ENCODE results near the gene INVS.
"Not testable (repeated sequence)": the region's sequence is repeated elsewhere in the genome, so short reads cannot be mapped to it uniquely, and the experiment has no call there.

Gene INVS

DNA sequence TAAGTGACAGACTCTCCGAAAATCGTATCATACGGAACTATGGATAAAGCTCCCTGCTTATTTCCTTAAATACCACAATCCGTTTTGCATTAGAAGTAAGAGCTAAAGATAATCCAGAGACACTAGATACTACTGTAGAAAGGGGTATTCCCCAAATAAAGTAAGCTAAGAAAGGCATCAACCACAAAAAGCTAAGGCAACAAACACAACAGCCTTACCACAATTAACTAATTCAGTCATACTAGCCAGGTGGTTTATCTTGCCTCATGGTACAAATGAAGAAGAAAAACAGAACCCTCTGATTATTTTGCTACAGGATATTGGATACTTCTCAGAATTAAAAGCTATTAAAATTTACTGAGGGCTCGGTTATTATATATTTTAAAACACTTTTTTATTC lies 14.3 kb upstream of the INVS start:
- DNase-seq = no peak

DNA sequence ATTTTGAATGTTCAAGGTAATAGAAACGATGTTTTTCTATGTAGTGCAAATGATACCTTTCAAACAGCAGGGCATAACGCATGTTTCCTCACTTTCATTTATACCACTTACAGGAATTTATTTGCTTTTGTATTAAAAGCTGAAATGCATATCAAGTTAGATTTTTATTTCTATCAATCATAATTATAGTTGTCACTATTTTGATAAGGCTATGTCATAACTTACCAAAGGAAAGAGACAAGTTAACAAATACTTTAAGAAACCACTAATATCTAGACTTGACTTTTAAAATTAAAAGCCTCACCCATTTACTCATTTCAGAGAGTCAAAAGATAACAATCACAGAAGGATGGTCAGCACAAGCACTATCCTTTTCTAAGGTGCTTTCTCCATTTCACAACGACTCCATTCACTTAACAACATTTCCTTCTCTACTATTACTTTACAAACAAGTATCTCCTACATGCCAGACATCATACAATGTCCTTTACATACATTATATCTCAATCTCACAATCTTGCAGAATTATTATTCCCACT lies 12.9 kb upstream of the INVS start:
- DNase-seq = no peak

DNA sequence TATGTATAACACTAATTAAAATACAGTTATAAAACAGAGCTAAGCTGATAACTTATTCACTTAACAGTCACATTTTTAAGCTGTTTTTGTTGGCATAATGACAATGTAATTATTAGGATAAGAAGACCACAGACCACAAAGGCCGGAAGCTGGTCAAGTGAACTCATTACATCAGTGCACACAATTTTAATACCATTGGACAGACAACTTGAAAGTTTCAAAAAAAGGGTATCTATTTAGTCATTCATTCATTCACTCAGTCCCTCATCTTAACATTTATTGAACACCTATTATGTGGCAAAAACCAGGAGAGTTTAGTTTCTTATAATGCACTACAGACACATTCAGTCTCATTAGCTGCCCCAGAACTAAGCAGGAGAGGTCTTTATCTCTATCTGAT lies 11.8 kb upstream of the INVS start:
- no peak for DNase-seq

DNA sequence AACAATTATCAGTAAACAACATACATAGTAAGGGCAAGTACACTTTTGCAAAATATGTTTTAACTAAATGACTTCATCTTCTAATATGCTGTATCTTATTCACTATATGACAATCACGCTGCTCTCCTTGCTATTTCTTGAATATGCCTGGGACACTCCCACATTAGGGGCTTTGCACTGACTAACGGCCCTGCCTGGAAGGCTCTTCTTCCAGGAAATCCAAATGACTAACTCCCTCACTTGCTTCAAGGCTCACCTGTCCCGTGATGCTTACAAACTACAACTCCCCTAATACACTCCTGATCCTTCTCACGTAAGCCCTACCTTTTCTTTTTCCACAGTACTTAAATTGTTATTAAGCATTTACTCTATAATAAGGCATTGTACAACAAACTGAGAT lies 10.8 kb upstream of the INVS start:
- no peak for DNase-seq

DNA sequence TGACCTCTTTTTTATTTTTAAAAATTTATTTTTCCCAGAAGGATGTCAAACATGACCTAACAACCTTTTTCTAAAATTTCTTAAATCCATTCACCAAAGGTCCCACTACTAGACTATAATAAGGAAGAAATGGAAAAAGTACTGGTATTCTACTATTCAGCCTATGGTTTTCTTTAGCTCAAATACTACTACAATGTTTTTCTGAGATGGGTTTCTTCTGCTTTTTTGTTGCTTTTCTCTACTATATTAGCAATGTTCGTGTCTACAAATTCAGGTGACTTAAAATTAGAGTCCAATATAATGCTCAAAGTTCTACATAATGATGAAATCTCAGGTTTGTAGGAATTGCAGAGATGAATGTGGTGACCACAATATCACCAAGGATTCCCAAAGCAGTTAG lies 8.2 kb upstream of the INVS start:
- DNase-seq = no peak

DNA sequence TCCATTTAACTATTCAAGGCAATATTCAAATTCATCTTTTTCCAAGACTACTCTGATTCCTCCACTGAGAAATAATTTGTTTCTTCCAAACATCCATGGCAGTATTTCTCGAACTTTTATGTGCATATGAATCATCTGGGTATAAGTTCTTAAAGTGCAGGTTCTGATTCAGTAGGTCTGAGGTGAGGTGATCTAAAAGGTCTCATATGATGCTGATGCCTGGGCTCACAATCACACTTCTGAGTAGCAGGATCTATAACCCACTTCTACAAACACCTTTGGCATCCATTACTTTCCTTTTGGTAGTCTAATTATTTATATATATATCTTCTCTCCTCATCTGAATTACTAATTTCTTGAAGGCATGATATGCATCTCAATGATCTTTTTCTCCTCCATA lies 7.4 kb upstream of the INVS start:
- DNase-seq = no peak

DNA sequence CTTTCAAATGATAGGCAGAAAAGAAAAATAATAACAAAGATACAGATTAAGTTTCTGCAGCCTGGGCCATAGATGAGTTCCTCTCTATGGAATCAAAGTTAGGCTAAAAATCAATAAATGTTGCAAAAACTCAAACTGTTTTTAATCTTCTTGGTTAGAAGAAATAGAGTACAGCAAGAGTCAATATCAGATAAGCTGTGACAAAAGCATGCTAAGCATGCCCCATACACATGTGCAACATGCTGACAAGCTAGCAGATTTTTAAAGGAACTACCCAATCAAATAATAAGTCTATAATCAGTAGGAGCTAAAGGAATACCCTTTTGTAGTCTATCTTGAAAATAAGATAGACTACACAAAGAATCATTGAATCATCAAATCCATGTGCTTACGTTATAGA lies 7.0 kb upstream of the INVS start:
- no peak for DNase-seq

DNA sequence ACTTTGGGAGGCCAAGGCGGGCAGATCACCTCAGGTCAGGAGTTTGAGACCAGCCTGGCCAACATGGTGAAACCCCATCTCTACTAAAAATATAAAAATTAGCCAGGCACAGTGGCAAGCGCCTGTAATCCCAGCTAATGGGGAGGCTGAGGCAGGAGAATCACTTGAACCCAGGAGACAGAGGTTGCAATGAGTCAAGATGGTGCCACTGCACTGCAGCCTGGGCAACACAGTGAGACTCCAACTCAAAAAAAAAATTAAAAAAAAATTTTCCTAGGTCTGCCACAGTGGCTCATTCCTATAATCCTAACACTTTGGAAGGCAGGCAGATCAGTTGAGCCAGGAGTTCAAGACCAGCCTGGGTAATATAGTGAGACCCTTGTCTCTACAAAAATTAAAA lies 4.6 kb upstream of the INVS start:
- DNase-seq = not testable (repeated sequence)

DNA sequence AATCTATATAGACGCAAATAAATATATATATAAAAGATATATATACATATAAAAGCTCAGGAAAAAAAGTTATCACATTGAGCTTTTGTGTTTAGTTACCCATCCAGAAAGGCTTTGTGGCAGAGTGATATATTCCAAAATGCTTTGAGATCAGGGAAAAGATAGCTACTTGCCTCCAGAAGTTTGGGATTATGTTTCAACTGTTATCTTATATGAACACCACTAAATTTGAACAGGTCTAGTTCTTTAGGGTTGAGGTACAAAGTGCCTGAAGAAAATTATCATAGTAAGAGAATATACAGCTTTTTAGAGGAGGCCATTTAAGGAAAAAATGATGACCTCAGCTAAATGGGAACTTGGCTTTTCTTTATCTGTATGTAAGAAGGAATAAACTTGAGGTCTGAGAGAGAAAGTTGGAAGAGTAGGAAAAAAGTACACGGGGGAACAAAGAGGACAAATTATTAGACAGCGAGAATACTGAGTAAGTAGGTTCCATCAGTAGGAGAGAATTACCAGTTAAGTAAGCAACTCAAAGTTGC lies 2.6 kb upstream of the INVS start:
- no peak for DNase-seq

DNA sequence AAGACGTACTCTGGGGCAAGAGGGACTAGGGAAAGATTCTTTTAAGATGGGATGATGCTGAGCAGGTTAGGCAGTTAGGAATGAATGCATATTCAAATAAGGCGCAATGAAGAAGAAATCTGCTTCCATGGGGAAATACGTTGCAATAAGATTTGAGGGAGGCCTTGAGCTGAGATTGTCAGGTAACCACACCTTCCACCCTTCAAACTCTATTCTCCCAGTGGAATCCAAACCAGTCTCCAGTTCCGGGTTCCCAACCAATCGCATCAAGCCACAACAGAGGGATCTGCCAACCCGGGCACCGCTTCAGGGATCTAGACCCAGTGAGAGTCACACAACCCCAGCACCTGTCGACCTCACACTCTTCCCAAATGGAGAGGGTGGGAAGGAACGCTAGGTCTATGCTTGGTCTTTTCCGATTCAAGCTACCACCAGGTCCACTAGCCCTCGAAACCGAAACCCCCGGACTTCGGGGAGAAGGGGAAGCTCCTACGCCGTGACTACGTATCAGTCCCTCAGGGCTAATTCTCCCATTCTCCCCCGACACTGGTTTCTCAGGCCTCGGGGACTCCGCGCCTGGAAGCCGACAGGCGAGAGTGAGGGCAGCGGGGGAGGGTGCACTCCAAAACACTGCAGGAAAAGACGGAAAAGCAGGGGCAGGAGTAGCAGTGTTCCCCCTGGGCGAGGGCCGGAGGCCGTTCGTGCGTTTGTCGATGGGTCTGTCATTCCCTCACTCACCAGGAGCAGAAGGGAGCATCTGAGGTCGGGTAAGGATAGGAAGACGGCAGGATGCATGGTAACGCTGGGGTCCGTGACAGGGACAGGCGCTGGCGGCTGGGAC lies 777 bp upstream of the INVS start:
- DNase-seq = peak in 9 of 14 donors; percentile 31 to 72 (median 59)

DNA sequence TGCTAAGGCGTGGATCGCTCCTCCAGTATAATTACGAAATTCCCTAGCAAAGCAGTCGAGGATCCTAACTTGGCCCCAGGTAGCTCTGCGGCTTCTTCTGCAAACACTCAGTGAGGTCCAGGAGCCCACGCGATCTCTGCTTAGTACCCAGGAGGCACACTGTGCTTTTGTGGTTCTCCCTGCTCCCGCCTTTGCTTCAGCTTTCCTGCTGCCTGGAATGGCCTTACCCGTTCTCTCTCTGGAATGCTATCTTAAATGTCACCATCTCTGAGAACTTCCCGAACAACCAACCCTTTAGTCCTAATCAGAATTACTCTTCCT lies 639 bp downstream of the INVS start:
- peak in 1 of 14 donors; percentile 50 for DNase-seq

DNA sequence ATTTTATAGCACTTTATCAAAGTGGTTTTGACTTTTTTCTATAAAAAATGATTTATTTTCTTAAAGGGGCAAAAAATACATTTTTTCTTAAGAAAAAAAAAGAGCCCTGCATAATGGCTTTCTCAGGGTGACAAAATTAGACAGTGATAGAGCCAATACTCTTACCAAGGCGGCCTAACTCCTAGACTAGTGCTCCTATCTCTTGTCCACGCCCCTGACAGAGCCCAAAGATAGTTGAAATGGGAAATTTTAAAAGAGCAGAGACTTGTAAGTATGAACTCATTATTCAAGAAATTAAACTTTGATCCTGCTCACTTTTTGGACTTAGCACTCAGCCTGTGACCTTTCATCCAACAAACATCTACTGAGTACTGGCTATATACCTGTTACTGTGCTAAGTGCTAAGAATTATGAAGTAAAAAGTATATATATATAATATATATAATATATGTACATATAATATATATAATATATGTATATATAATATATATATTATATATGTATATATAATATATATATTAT lies 1.2 kb downstream of the INVS start:
- no peak for DNase-seq

DNA sequence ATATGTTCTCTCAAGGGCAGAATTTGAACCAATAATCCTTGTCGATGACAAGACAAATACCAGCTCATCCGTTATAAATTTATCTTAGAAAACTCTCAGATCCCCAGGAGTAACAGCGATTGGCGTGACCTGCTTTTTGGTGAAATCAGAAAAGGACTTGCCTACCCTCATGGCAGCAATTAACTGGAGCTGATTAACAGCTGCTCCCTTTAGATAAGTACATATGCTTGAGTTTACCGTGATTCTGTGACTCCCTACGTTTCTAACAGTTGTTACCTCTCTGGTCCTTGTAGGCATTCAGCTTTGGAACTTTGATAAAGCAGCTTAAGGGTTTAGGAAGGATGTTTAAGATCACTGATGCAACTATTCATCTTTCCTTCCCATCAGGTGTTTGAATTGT lies 2.6 kb downstream of the INVS start:
- no peak for DNase-seq

DNA sequence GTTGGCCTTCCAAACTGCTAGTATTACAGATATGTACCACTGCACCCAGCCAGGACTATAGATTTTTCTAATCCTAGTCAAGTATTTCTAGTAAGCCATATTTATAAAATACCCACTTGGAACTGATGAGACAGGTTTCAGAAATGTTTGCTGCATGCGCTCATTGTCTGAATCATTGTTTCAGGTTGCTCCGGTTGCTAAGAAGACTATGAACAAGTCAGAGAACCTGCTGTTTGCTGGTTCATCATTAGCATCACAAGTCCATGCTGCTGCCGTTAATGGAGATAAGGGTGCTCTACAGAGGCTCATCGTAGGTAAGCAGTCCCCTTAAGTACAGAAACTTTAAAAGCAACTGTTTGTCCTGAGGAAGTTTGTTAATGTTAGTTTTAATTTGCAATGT lies 5.3 kb downstream of the INVS start:
- DNase-seq = no peak

DNA sequence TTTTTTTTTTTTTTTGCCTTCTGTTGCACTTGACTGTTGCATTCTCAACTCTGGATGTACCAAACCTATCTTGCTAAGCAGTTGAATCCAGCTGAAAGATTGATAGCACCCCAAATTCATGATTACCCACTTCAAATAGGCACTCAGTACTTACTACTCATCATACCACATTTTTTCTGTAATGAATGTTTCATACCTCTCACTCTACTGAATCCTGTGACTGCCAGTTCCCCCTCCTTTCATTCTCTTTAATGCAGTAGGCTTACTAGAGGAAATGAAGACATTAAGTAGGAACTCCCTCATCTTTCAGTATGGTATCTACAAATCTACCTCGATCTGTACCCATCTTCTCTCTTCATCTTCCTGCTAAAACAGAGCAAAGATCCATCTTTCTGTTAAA lies 6.8 kb downstream of the INVS start:
- no peak for DNase-seq

DNA sequence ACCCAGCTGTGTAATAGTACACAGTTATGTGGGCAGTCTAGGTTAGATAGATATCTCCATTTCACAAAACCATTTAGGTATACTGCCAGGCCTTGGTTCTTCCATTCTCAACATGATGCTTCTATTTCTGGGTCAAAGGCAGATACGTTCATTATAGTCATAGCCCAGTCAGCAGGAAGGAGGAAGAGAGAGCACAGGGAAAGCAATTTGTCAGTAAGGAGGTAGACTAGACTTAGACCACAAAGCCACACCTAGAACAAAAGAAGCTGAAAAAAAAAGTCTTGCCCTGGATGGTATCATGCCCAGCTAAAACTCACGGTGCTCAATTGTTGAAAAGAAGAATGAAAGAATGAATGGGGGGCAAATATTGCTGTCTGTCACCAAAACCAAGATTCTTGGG lies 7.6 kb downstream of the INVS start:
- no peak for DNase-seq

DNA sequence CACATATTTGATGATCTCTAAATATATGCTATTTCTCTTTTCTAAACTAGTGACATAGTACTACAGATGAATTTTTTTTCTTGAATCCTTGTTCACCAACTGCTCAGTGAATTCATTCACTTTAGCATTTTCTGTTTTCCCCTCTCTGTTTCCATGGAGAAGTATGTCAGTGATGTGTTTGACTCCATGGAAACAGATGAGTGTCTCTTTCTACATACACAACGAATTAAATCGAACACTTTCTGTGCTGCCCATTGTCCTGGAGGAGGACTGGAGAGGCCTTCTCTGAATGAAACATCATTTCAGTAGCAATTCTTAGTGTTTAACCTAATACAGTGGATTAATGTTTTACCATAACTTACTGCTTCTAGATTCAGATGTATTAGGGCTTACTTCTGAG lies 9.5 kb downstream of the INVS start:
- DNase-seq = no peak

DNA sequence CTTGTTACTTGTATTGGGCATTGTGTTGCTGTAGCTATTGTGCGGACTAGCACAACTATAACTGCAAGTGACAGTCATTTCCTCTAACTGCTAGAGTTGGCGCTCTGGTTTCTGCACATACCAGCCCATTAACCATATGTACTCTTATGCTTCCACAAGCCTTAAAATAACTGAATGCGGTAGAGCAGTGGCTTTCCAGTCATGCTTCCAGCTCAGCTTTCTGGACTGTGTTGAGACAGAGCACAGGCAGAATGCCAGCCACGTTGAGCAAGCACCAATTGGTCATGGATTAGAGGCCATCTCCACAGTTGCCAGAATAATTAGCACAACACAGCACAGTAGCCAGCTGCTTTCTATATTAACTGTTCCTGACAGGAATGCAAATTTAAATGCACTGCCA lies 12.2 kb downstream of the INVS start:
- peak in 12 of 14 donors; percentile 15 to 77 (median 56) for DNase-seq

DNA sequence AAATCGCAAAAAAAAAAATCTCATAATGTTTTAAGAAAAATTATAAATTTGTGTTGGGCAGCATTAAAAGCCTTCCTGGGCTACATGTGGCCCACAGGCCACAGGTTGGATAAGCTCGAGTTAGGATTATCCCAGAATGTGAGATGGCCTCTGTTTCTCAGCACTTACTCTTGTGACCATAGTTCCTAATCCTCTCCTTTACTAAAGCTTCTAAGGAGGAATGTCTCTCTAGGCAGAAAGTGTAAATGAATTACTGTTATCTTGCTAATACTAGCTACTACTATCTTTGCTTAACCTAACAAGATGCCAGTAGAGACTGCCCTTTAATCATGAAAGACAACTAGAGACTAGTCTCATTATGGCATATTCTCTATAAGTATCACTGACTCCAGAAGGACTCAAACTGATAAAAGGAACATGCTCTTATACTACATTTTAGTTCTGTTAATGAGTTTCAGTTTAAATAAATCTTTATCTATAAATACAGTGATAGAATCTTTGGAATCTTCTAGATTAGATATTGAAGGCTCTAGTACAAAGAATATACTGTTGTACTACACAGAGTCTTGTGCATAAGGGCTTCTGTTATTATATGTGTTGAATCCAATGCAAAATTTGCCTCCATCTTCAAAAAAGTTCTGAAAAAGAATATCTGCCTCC lies 13.8 kb downstream of the INVS start:
- DNase-seq = no peak

DNA sequence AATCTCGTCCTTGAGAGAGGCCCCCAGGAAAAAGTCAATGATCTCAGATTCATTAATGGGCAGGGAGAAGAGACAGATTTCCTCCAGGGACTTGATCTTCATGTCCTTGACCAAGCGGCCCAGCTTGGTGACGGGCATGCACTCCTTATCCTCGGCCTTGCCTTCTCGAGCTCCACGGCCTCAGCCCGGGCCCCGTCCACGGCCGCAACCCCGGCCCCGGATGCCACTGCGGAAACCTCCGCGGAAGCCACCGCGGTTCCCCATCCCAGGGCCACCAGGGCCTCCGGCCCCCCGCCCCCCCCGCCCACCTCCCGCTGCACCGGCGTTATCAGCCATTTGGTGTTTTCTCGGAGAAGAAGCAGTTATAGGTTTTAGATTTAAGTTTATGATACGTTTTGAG lies 18.3 kb downstream of the INVS start:
- DNase-seq = no peak

DNA sequence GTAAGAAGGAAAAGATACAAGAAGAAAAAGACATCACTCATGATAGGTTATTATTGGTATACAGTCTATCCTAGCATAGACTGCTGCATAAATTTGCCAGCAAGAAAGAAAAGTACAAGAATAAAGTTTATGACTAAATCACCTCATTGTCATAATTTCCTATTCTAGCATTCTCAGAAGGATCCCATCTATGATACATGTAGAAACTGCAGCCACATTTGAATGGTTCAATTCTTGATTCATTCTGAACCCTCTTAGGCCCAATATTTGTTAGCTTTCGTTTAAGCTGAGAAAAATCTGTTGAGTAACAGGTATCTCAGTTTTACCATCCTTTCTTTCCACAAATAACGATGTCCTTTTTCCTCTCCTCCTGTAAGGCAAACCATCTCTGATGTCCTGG lies 21.2 kb downstream of the INVS start:
- no peak for DNase-seq

DNA sequence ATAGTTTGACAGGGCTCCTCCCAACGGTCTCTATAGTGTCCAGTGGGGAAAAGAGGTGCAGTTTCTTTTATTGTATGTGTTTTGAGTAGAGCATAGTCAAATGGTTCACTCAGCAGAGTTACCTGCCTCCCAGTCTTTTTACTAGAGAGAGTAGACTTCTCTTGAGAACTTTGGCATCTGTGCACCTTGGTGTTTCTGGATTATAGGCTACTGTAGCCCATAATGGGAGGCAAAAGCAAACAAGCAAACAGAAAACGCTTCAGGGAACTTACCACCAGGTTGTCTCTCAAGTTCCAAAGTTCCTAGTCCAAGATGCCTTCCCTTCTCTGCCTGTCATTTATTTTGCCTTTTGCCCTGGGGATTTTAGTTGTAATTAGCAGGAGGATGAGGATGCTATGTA lies 26.2 kb downstream of the INVS start:
- no peak for DNase-seq

DNA sequence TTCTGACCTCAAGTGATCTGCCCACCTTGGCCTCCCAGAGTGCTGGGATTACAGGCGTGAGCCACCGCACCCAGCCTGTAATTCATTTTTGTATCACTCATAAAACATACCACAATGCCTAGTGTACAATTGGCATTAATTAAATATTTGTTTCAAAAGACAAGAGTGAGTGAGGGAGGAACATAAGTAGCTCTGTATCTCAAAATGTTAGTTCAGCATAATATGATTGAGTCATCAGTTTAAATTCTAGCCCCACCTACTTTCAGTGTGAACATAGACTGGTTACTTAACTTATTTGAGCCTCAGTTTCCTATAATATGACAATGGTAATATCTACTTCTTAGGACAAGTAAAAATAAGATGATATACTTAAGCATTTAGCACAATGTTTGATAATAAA lies 26.9 kb downstream of the INVS start:
- DNase-seq = no peak

DNA sequence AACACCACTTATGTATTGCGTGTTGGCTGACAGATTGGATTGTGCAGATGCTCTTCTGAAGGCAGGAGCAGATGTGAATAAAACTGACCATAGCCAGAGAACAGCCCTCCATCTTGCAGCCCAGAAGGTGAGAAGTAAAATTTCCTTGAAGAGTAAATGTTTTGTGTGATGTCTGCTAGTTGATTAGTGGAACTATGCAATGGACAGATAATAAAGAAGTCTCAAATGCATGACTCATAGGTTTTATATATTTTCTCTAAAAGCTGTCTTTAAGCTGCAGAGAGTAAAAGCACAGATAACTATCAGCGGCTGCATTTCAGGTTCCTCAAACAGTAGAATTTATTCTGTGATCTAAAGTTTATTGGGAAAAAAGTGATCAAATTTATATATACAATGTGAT lies 27.4 kb downstream of the INVS start:
- DNase-seq = no peak

All from C1 segment of cervical spinal cord (tissue), 14 donors.